ENCODE results near the gene MAST3. TPM values are rescaled to one million over a fixed set of nuclear protein-coding genes. Genes with fewer than 3 reads are reported as not detected.

The MAST3 gene
- total RNA-seq, 2 experiments from 2014 or later: 14.8 to 31.4 TPM

DNA sequence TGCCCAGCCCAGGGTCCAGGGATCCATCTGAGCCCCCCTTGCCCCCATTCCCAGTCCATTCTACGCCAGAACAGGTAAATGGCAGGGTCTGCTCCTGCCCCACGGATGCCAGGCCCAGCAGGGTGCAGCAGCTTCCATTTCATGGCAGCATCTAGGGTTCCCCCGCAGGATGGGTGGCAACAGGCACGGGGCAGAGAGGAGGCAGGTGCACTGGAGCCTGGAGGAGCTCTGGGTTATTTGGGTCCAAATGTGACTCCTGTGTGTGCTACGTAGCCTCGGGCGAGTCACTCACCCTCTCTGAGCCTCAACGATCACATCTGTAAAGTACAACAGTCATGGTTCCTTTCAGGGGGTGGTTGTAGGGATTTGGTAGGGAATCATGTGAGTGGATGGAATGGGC is 38.3 kb upstream of the MAST3 start:
- no peak overlapping the region for H2AFZ ChIP-seq (ENCODE audit: low read length)
- H3K27ac ChIP-seq (ENCODE audit: low read depth, low read length, poor library complexity, severe bottlenecking): no peak overlapping the region
- TF ChIP-seq, protein P1, sequence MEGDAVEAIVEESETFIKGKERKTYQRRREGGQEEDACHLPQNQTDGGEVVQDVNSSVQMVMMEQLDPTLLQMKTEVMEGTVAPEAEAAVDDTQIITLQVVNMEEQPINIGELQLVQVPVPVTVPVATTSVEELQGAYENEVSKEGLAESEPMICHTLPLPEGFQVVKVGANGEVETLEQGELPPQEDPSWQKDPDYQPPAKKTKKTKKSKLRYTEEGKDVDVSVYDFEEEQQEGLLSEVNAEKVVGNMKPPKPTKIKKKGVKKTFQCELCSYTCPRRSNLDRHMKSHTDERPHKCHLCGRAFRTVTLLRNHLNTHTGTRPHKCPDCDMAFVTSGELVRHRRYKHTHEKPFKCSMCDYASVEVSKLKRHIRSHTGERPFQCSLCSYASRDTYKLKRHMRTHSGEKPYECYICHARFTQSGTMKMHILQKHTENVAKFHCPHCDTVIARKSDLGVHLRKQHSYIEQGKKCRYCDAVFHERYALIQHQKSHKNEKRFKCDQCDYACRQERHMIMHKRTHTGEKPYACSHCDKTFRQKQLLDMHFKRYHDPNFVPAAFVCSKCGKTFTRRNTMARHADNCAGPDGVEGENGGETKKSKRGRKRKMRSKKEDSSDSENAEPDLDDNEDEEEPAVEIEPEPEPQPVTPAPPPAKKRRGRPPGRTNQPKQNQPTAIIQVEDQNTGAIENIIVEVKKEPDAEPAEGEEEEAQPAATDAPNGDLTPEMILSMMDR (conservative IDR thresholded peaks at IDR 0.05; ENCODE audit: low read length): 0 out of 2 replicates have a peak, but pooled peaks have one; percentile 14
- no peak for TF ChIP-seq EZH2phosphoT487 (IDR thresholded peaks at IDR 0.05; ENCODE audit: borderline replicate concordance, low read depth, low read length)
- ChIA-PET POLR2A (interaction anchor here (0.7 to 1.1 kb wide), 3 partner anchors 15 to 58 kb away, joined by 3 read pairs; no protein-coding TSS in a partner anchor), CTCF (ENCODE audit: unreplicated experiment) (interaction anchor here (0.6 kb wide), 1 partner anchor 18 kb away, joined by 3 read pairs; no protein-coding TSS in a partner anchor)
- H3K9me3 ChIP-seq (ENCODE audit: low read length): no peaks in the 10 kb centered on the region
- no TSS peak for BruUV-seq (replicated peaks)
- H3K4me2 ChIP-seq (ENCODE audit: low read length): no peak overlapping the region
- H3K79me2 ChIP-seq (ENCODE audit: insufficient read depth, low read depth, low read length): no peaks in the 10 kb centered on the region
- H4K20me1 ChIP-seq (ENCODE audit: insufficient read depth, low read length): no peaks in the 10 kb centered on the region
- peaks cover 18% of the 10 kb centered on the region for H3K36me3 ChIP-seq (ENCODE audit: insufficient read depth, low read length)
- DNase-seq (ENCODE audit: low spot score): no peak
- peaks cover 17% of the 10 kb centered on the region for H3K4me1 ChIP-seq (ENCODE audit: insufficient read depth, low read length, poor library complexity, severe bottlenecking)
- no peak overlapping the region for H3K4me3 ChIP-seq (ENCODE audit: low read depth, low read length, poor library complexity, severe bottlenecking)
- no peaks in the 10 kb centered on the region for H3K9me2 ChIP-seq (ENCODE audit: insufficient read depth, low read length)
- intact Hi-C loops (cut with micrococcal nuclease; ENCODE audit: unreplicated experiment): no loop called here

DNA sequence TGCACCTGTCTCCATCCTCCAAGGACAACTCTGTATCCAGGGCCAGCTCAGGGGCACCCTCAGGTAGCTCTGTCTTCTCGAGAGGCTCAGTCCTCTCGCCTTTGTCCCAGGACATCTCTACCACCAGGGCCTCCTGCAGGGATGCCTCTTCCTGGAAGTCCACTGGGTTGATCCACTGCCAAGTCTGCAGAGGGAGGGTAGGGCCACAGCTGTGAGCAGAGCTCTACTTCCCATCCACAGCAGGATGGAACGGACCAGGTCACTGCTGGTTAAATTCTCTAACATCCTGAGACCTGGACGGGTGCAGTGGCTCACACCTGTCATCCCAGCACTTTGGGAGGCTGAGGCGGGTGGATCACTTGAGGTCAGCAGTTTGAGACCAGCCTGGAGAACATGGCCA is 37.7 kb upstream of the MAST3 start:
- Histone ChIP-seq H3K36me3 (ENCODE audit: insufficient read depth, low read length) (peaks cover 22% of the 10 kb centered on the region), H3K9me2 (ENCODE audit: insufficient read depth, low read length) (no peaks in the 10 kb centered on the region), H2AFZ (ENCODE audit: low read length) (no peak overlapping the region), H3K9me3 (ENCODE audit: low read length) (no peaks in the 10 kb centered on the region), H3K79me2 (ENCODE audit: insufficient read depth, low read depth, low read length) (no peaks in the 10 kb centered on the region), H3K4me3 (ENCODE audit: low read depth, low read length, poor library complexity, severe bottlenecking) (no peak overlapping the region), H4K20me1 (ENCODE audit: insufficient read depth, low read length) (no peaks in the 10 kb centered on the region), H3K27ac (ENCODE audit: low read depth, low read length, poor library complexity, severe bottlenecking) (no peak overlapping the region), H3K4me1 (ENCODE audit: insufficient read depth, low read length, poor library complexity, severe bottlenecking) (peaks cover 17% of the 10 kb centered on the region), H3K4me2 (ENCODE audit: low read length) (no peak overlapping the region)
- DNase-seq (ENCODE audit: low spot score): no peak
- CTCF ChIA-PET (ENCODE audit: unreplicated experiment): interaction anchor here (0.6 kb wide), 1 partner anchor 17 kb away, joined by 3 read pairs; no protein-coding TSS in a partner anchor
- intact Hi-C loops (cut with micrococcal nuclease; ENCODE audit: unreplicated experiment): no loop called here
- BruUV-seq (replicated peaks): no TSS peak
- TF ChIP-seq EZH2phosphoT487 (IDR thresholded peaks at IDR 0.05; ENCODE audit: borderline replicate concordance, low read depth, low read length): no peak
- POLR2A ChIA-PET: interaction anchor here (0.7 to 1.1 kb wide), 3 partner anchors 16 to 58 kb away, joined by 3 read pairs; no protein-coding TSS in a partner anchor

DNA sequence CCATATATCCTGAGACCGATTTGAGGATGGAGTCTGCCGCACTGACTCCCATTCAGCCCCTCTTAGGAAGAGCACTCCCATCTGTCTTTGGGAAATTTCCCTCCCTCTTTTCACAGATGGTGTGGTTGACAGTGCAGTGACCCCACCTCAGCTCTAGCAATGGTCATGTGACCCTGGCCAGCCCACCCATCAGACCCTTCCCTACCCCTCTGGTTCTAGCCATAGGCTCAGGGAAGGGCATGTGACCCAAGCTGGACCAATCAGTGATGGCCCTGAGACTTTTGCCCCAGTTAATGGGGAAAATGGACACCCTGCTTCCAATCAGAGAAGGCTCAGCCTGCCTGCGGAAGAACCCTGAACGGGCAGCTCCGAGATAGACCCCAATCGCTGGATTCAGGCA is 37.1 kb upstream of the MAST3 start:
- no peaks in the 10 kb centered on the region for H3K9me3 ChIP-seq (ENCODE audit: low read length)
- TF ChIP-seq, protein P1 (conservative IDR thresholded peaks at IDR 0.05; ENCODE audit: low read length): no peak
- H3K4me3 ChIP-seq (ENCODE audit: low read depth, low read length, poor library complexity, severe bottlenecking): no peak overlapping the region
- intact Hi-C loops (cut with micrococcal nuclease; ENCODE audit: unreplicated experiment): no loop called here
- H4K20me1 ChIP-seq (ENCODE audit: insufficient read depth, low read length): no peaks in the 10 kb centered on the region
- no peaks in the 10 kb centered on the region for H3K79me2 ChIP-seq (ENCODE audit: insufficient read depth, low read depth, low read length)
- peaks cover 17% of the 10 kb centered on the region for H3K4me1 ChIP-seq (ENCODE audit: insufficient read depth, low read length, poor library complexity, severe bottlenecking)
- no peaks in the 10 kb centered on the region for H3K9me2 ChIP-seq (ENCODE audit: insufficient read depth, low read length)
- ChIA-PET CTCF (ENCODE audit: unreplicated experiment) (no interaction called here), POLR2A (interaction anchor here (0.8 kb wide), 1 partner anchor 25 kb away, joined by 4 read pairs; no protein-coding TSS in a partner anchor)
- DNase-seq (ENCODE audit: low spot score): no peak
- H2AFZ ChIP-seq (ENCODE audit: low read length): no peak overlapping the region
- no peak overlapping the region for H3K4me2 ChIP-seq (ENCODE audit: low read length)
- H3K27ac ChIP-seq (ENCODE audit: low read depth, low read length, poor library complexity, severe bottlenecking): no peak overlapping the region
- BruUV-seq (replicated peaks): no TSS peak
- peaks cover 27% of the 10 kb centered on the region for H3K36me3 ChIP-seq (ENCODE audit: insufficient read depth, low read length)
